HCT116 (cell line): ENCODE measurements around the gene HOMER3. TPM values are rescaled to one million over a fixed set of nuclear protein-coding genes. Genes with fewer than 3 reads are reported as not detected.

Experiments used
- ATAC-seq: fragments of 200-7000 bp; cut with Tn5 transposase; 2 replicates; pipeline ENCODE4 v1.9.1; 2020; ENCODE audit warnings: mild to moderate bottlenecking, moderate library complexity
- BruUV-seq: library from RNA; stranded (reverse); fragments of 400-500 nt; replicated peaks from 2 replicates; lab custom pipeline; 2021; lab: Mats Ljungman, UMichigan
- CTCF ChIA-PET: fragments of 300-600 bp; sonication (Branson Sonifier 250); formaldehyde crosslinking; loops from one replicate; lab custom pipeline; 2021; ENCODE audit warnings: antibody characterized with exemption; lab: Charles Lee
- POLR2A ChIA-PET: fragments of 300-600, 350-600 bp; sonication (Branson Sonifier 250); formaldehyde crosslinking; loops from one replicate; lab custom pipeline; 2021; ENCODE audit warnings: antibody characterized with exemption; lab: Charles Lee
- RAD21 ChIA-PET, 2 experiments: fragments of 300-600 bp; sonication (Branson Sonifier 250); formaldehyde crosslinking; loops; one replicate each; lab custom pipeline; 2023; ENCODE audit warnings: low total read pairs in 2 of 2; ENCODE audit not compliant: uncharacterized antibody in 2 of 2, unreplicated experiment in 2 of 2, low non-redundant PET in 1 of 2; lab: Charles Lee
- DNase-seq: peaks from one replicate; pipeline ENCODE4 v3.0.0-alpha.2; 2010; ENCODE audit warnings: low read depth, low spot score
- H2AFZ ChIP-seq: fragments of 200-600 bp; shearing (Covaris generic), sonication (generic); 2 replicates; pipeline ENCODE4 v1.6.1; 2017; ENCODE audit warnings: low read depth, mixed run types, mixed read lengths, antibody characterized with exemption, low read length; ENCODE audit not compliant: poor library complexity, severe bottlenecking
- H3K27ac ChIP-seq: 2 replicates; pipeline ENCODE4 v1.5.1; 2012; ENCODE audit warnings: low read depth, low read length
- H3K27me3 ChIP-seq: fragments of 200-600 bp; sonication (generic); 2 replicates; pipeline ENCODE4 v1.6.1; 2016; ENCODE audit warnings: mixed run types, low read length, mixed read lengths; ENCODE audit not compliant: insufficient read depth
- H3K36me3 ChIP-seq, 2 experiments: fragments of 200-500 bp in 1 of 2; fragments of 200-600 bp in 1 of 2; sonication (Bioruptor generic) in 1 of 2; sonication (generic) in 1 of 2; 2 replicates each; pipeline versions ENCODE4 v1.5.1 to v1.6.1; 2014 to 2016; ENCODE audit warnings: low read length in 2 of 2, inconsistent platforms in 1 of 2, mixed read lengths in 1 of 2, mixed run types in 1 of 2; ENCODE audit not compliant: insufficient read depth in 2 of 2, control insufficient read depth in 1 of 2
- H3K4me1 ChIP-seq, 2 experiments: fragments of 200-600 bp in 1 of 2; sonication (generic) in 1 of 2; 2 replicates each; pipeline versions ENCODE4 v1.5.1 to v1.6.1; 2012 to 2017; ENCODE audit warnings: low read length in 2 of 2, inconsistent platforms in 1 of 2, mild to moderate bottlenecking in 1 of 2, mixed read lengths in 1 of 2, mixed run types in 1 of 2, moderate library complexity in 1 of 2; ENCODE audit not compliant: insufficient read depth in 2 of 2, control insufficient read depth in 1 of 2
- H3K4me2 ChIP-seq: fragments of 200-600 bp; sonication (generic); 2 replicates; pipeline ENCODE4 v1.6.1; 2017; ENCODE audit warnings: mixed run types, low read length, mixed read lengths
- H3K4me3 ChIP-seq, 2 experiments: fragments of 200-600 bp in 1 of 2; sonication (generic) in 1 of 2; replicated peaks in 1 of 2; 2 replicates each; pipeline ENCODE4 v1.5.1; 2011 to 2016; ENCODE audit warnings: low read length in 2 of 2, control low read depth in 1 of 2, low read depth in 1 of 2, mild to moderate bottlenecking in 1 of 2, mixed read lengths in 1 of 2, mixed run types in 1 of 2
- H3K79me2 ChIP-seq: fragments of 200-600 bp; sonication (generic); 2 replicates; pipeline ENCODE4 v1.6.1; 2017; ENCODE audit warnings: mild to moderate bottlenecking, mixed run types, low read length, moderate library complexity, mixed read lengths; ENCODE audit not compliant: insufficient read depth
- H3K9ac ChIP-seq: fragments of 200-600 bp; sonication (generic); 2 replicates; pipeline ENCODE4 v1.6.1; 2016; ENCODE audit warnings: low read length, mixed read lengths
- H3K9me2 ChIP-seq: fragments of 200-600 bp; sonication (generic), shearing (Covaris generic); 2 replicates; pipeline ENCODE4 v1.6.1; 2017; ENCODE audit warnings: mixed run types, mild to moderate bottlenecking, moderate library complexity; ENCODE audit not compliant: insufficient read depth
- H3K9me3 ChIP-seq, 2 experiments: fragments of 200-500 bp in 1 of 2; fragments of 200-600 bp in 1 of 2; sonication (Bioruptor generic) in 1 of 2; sonication (generic) in 1 of 2; 2 replicates each; pipeline ENCODE4 v1.6.1; 2014 to 2017; ENCODE audit warnings: low read length in 2 of 2, mixed read lengths in 2 of 2, inconsistent platforms in 1 of 2, low read depth in 1 of 2, mild to moderate bottlenecking in 1 of 2, mixed run types in 1 of 2, moderate library complexity in 1 of 2; ENCODE audit not compliant: control insufficient read depth in 1 of 2, insufficient read depth in 1 of 2
- H4K20me1 ChIP-seq: fragments of 200-600 bp; sonication (generic), shearing (Covaris generic); 2 replicates; pipeline ENCODE4 v1.6.1; 2017; ENCODE audit warnings: mixed run types, mild to moderate bottlenecking, moderate library complexity; ENCODE audit not compliant: insufficient read depth
- FOSL1 ChIP-seq: IDR thresholded peaks from 2 replicates; pipeline ENCODE4 v1.6.1; 2012; ENCODE audit warnings: low read depth
- POLR2AphosphoS5 ChIP-seq: IDR thresholded peaks from 2 replicates; pipeline ENCODE4 v1.6.1; 2011; ENCODE audit warnings: mild to moderate bottlenecking, low read depth, low read length, moderate library complexity
- SP1 ChIP-seq: IDR thresholded peaks from 2 replicates; pipeline ENCODE4 v1.6.1; 2012; ENCODE audit warnings: low read depth
- intact Hi-C: fragments of 100-400 bp; cut with micrococcal nuclease; formaldehyde crosslinking; loops from 2 replicates; pipeline ENCODE4 v1.10.0; 2022
- total RNA-seq: library from RNA; stranded (reverse); gene quantifications from one replicate; pipeline ENCODE4 v1.2.1, GENCODE V29; 2021; ENCODE audit not compliant: unreplicated experiment
- TF ChIP-seq, protein P1 (sequence below), 3 experiments: fragments of 200-600 bp in 1 of 3; sonication (generic) in 1 of 3; IDR thresholded peaks in 2 of 3; conservative IDR thresholded peaks in 1 of 3; 2 replicates each; pipeline ENCODE4 v1.5.1; 2012 to 2017; ENCODE audit warnings: low read depth in 2 of 3, low read length in 2 of 3, antibody characterized with exemption in 1 of 3, borderline replicate concordance in 1 of 3, control low read depth in 1 of 3, mild to moderate bottlenecking in 1 of 3, mixed read lengths in 1 of 3, mixed run types in 1 of 3, moderate library complexity in 1 of 3; ENCODE audit not compliant: insufficient read depth in 1 of 3
- TF ChIP-seq, protein P2 (sequence below): IDR thresholded peaks from 2 replicates; pipeline ENCODE4 v1.6.1; 2012; ENCODE audit warnings: low read depth
- TF ChIP-seq, protein P3 (sequence below): IDR thresholded peaks from 2 replicates; pipeline ENCODE4 v1.6.1; 2011; ENCODE audit warnings: mild to moderate bottlenecking, low read length, moderate library complexity; ENCODE audit not compliant: insufficient replicate concordance; ENCODE audit errors: extremely low read depth

Gene HOMER3
- total RNA-seq, 1 experiment from 2014 or later: 45.2 TPM

DNA sequence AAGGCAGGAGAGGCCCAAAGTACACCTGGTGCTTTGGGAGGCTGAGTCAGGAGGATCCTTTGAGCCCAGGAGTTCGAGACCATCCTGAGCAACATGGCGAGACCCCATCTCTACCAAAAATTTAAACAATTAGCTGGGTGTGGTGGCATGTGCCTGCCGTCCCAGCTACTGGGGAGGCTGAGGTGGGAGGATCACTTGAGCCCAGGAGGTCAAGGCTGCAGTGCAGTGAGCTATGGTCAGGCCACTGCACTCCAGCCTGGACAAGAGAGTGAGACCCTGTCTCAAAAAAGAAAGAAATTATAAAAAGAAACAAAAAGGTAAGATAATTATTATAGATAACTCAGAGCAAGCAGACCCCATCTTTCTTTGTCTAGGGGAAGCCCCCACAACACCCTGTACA is 1.9 kb downstream of the HOMER3 start:
- H3K9me3 ChIP-seq: no peaks in the 10 kb centered on the region
- no peak for ATAC-seq
- peak overlapping the region in 1 of 2 experiments; percentile 79; a peak in 1 of 4 replicates for H3K4me3 ChIP-seq
- BruUV-seq: no TSS peak
- ChIA-PET RAD21 (interaction anchor here in 1 of 2 experiments (1.6 kb wide), 1 partner anchor 48 kb away, joined by 4 read pairs; no protein-coding TSS in a partner anchor), POLR2A (no interaction called here), CTCF (interaction anchor here (1.0 kb wide), 1 partner anchor 47 kb away, joined by 4 read pairs; no protein-coding TSS in a partner anchor)
- H3K9me2 ChIP-seq: no peaks in the 10 kb centered on the region
- no peak overlapping the region for H2AFZ ChIP-seq
- peaks cover 10 to 35% of the 10 kb centered on the region in 2 experiments for H3K4me1 ChIP-seq
- H3K27me3 ChIP-seq: no peaks in the 10 kb centered on the region
- no peak for DNase-seq
- H4K20me1 ChIP-seq: no peaks in the 10 kb centered on the region
- TF ChIP-seq, protein P1, sequence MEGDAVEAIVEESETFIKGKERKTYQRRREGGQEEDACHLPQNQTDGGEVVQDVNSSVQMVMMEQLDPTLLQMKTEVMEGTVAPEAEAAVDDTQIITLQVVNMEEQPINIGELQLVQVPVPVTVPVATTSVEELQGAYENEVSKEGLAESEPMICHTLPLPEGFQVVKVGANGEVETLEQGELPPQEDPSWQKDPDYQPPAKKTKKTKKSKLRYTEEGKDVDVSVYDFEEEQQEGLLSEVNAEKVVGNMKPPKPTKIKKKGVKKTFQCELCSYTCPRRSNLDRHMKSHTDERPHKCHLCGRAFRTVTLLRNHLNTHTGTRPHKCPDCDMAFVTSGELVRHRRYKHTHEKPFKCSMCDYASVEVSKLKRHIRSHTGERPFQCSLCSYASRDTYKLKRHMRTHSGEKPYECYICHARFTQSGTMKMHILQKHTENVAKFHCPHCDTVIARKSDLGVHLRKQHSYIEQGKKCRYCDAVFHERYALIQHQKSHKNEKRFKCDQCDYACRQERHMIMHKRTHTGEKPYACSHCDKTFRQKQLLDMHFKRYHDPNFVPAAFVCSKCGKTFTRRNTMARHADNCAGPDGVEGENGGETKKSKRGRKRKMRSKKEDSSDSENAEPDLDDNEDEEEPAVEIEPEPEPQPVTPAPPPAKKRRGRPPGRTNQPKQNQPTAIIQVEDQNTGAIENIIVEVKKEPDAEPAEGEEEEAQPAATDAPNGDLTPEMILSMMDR (IDR thresholded peaks at IDR 0.05 in 2 of 3, conservative IDR thresholded peaks at IDR 0.05 in 1 of 3; ENCODE audit: borderline replicate concordance in 1 of 3, insufficient read depth in 1 of 3, low read depth in 2 of 3, low read length in 2 of 3): no peak
- TF ChIP-seq, protein P2, sequence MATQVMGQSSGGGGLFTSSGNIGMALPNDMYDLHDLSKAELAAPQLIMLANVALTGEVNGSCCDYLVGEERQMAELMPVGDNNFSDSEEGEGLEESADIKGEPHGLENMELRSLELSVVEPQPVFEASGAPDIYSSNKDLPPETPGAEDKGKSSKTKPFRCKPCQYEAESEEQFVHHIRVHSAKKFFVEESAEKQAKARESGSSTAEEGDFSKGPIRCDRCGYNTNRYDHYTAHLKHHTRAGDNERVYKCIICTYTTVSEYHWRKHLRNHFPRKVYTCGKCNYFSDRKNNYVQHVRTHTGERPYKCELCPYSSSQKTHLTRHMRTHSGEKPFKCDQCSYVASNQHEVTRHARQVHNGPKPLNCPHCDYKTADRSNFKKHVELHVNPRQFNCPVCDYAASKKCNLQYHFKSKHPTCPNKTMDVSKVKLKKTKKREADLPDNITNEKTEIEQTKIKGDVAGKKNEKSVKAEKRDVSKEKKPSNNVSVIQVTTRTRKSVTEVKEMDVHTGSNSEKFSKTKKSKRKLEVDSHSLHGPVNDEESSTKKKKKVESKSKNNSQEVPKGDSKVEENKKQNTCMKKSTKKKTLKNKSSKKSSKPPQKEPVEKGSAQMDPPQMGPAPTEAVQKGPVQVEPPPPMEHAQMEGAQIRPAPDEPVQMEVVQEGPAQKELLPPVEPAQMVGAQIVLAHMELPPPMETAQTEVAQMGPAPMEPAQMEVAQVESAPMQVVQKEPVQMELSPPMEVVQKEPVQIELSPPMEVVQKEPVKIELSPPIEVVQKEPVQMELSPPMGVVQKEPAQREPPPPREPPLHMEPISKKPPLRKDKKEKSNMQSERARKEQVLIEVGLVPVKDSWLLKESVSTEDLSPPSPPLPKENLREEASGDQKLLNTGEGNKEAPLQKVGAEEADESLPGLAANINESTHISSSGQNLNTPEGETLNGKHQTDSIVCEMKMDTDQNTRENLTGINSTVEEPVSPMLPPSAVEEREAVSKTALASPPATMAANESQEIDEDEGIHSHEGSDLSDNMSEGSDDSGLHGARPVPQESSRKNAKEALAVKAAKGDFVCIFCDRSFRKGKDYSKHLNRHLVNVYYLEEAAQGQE: no peak
- no peak for TF ChIP-seq POLR2AphosphoS5
- no peak for TF ChIP-seq SP1
- TF ChIP-seq, protein P3, sequence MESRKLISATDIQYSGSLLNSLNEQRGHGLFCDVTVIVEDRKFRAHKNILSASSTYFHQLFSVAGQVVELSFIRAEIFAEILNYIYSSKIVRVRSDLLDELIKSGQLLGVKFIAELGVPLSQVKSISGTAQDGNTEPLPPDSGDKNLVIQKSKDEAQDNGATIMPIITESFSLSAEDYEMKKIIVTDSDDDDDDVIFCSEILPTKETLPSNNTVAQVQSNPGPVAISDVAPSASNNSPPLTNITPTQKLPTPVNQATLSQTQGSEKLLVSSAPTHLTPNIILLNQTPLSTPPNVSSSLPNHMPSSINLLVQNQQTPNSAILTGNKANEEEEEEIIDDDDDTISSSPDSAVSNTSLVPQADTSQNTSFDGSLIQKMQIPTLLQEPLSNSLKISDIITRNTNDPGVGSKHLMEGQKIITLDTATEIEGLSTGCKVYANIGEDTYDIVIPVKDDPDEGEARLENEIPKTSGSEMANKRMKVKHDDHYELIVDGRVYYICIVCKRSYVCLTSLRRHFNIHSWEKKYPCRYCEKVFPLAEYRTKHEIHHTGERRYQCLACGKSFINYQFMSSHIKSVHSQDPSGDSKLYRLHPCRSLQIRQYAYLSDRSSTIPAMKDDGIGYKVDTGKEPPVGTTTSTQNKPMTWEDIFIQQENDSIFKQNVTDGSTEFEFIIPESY: no peak
- TF ChIP-seq FOSL1: no peak
- H3K27ac ChIP-seq: no peak overlapping the region
- peaks cover 9% of the 10 kb centered on the region; the same call in 1 of the 2 replicates for H3K79me2 ChIP-seq
- H3K4me2 ChIP-seq: peak overlapping the region; percentile 94
- intact Hi-C loops: no loop called here
- H3K36me3 ChIP-seq: peaks cover 0 to 9% of the 10 kb centered on the region in 2 experiments; a peak in 2 of 4 replicates
- no peak overlapping the region for H3K9ac ChIP-seq
